GM20000 (cell line): ENCODE results near the gene CFAP100.

ENCODE experiments used
- DNase-seq: peaks from one replicate; pipeline ENCODE4 v3.0.0; 2012; ENCODE audit warnings: low spot score
- TF ChIP-seq, protein P1 (sequence below): IDR thresholded peaks from 2 replicates; pipeline ENCODE4 v1.5.1; 2012; ENCODE audit warnings: mild to moderate bottlenecking, control low read depth; ENCODE audit errors: extremely low read depth, missing control alignments

CFAP100 gene

DNA sequence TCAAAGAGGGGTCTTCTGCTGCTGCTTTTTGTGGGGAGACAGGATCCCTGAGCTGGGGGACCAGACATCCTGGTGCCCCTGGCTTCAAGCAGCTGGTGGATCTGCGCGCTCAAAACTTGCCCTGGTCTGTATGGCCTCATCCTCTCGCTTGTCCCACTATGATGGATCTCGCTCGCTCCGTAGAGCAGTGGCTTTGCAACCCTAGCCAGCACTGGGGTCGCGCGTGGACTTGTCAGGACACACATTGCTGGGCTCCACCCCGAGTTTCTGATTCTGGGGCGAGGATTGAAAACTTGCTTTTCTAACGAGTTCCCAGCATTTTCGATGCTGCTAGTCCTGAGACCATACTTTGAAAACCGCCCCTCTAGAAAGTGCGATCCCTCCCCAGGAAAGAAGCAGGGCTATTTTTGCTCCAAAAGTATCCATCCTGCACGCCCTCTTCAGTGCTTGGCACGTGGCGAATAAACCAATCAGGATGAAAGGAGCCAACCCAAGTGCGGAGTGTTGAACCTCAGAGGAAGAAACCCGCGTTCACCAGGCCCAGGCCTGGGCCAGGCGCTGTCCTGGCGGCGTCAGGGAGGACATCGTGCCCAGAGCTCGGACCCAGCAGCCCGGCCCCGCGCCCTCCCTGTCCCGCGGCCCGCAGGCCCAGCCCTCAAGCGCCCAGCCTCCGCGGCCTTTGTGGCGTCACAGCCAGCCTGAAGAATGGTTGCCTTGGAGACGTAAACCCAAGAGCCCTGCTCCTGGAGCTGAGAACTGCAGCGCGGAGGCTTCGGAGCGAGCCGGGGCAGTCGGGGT, at the start of gene CFAP100:
CFAP100 (plus strand) TSS at position 731 of the 798 bp plus-strand sequence. CDS start 1,092 bp downstream, outside the sequence.
- DNase-seq: no peak

DNA sequence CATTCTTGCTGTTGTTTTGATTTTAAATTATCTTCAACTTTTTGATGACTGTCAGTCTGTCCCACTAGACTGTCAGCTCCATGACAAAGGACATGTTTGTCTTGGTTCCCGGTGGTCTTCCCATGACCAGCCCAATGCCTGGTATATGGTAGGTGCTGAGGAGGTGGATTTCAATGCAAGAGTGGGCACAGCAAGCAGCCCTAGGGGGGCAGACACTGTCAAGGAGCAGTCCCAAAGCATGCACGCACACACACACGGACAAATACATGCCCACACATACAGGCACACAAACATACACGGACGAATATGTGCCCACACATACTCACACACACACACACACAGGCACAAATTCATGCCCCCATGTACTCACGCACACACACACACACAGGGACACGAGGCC, 49.5 kb upstream of the CFAP100 start:
- no peak for DNase-seq
- TF ChIP-seq, protein P1, sequence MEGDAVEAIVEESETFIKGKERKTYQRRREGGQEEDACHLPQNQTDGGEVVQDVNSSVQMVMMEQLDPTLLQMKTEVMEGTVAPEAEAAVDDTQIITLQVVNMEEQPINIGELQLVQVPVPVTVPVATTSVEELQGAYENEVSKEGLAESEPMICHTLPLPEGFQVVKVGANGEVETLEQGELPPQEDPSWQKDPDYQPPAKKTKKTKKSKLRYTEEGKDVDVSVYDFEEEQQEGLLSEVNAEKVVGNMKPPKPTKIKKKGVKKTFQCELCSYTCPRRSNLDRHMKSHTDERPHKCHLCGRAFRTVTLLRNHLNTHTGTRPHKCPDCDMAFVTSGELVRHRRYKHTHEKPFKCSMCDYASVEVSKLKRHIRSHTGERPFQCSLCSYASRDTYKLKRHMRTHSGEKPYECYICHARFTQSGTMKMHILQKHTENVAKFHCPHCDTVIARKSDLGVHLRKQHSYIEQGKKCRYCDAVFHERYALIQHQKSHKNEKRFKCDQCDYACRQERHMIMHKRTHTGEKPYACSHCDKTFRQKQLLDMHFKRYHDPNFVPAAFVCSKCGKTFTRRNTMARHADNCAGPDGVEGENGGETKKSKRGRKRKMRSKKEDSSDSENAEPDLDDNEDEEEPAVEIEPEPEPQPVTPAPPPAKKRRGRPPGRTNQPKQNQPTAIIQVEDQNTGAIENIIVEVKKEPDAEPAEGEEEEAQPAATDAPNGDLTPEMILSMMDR: no peak

More for the DNA sequence above, at the start of gene CFAP100:
- TF ChIP-seq, protein P1: no peak

DNA sequence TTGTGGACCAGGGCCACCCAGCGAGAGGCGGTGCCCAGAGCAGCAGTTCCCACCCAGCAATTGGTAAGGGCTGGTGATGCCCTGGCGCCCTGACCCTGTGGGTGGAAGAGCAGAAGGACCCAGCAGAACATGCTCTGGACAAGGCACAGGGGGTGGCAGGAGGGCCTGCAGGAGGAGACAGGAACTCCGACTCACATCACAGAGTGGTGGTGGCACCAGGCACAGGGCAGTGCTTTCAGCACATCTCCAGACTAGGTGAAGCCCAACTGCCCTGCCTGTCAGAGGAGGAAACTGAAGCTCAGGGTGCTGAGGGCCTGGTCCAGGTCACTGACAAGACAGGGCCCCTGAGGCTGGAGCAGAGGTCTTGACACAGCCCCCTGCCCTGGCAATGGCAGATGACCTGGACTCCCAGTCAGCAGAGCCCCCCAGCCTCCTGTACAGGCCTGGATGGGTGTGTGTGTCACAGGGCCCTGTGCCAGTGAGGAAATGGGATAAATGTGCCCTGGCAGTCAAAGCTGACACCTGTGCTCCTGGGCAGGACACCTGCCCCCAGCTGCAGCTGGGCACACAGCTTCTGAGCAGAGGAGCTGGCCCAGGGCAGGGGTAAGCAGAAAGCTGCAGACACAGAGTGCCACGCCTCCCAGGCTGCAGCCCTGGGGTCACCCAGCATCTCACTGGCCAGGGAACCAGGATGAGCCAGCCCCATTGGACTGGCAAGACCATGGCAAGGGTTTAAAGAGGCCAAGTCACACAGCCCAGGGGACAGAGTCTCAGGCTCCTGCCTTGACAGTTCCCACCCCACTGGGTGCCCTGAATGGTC, 48.9 kb upstream of the CFAP100 start:
- DNase-seq: no peak
- TF ChIP-seq, protein P1: no peak

DNA sequence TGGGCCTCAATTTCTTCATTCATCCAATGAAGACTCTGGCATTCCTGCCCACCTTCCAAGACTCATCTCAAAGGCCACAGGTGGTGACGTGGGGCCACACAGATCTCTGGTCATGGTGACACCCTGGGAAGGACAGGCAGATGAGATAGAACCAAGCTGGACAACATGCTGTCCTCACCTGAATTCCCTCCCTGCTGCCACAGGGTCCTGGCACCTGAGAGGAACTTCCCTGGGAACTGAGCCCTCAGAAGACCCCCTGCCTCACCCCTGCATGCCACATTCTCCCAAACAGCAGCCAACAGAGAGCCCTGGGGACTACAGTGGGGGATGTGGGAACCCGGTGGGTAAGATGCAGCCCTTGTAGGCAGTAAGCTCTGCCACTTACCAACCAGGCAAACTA, 48.2 kb upstream of the CFAP100 start:
- DNase-seq: no peak
- TF ChIP-seq, protein P1: no peak

DNA sequence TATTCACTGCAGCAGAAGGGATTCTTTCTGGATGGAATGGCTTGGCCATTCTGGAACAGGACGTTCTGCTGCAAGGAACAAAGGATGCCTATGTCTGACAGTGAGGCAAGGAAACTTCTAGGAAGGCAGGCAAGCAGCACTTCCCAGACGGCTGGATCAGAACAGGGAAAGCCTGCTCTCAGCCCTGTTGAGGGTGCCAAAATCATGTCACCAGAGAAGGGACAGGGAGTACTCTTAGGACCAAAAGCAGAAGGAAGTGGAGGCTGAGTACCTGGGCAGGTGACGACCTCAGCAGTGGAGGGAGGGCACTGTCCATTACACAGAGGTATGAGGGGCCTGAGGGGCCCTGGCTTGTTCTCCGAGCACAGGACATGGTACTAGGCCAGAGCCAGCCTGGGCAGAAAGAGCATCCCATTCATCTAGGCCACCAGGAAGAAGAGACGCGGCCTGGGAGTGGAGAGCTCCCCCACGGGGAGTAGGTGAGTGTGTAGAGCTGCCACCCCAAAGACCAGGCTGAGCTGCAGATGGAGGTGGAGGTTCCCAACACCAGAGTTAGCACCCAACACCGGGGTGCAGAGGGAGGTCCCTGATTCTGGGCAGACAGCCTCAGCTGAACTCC, 47.1 kb upstream of the CFAP100 start:
- TF ChIP-seq, protein P1: no peak
- DNase-seq: no peak

DNA sequence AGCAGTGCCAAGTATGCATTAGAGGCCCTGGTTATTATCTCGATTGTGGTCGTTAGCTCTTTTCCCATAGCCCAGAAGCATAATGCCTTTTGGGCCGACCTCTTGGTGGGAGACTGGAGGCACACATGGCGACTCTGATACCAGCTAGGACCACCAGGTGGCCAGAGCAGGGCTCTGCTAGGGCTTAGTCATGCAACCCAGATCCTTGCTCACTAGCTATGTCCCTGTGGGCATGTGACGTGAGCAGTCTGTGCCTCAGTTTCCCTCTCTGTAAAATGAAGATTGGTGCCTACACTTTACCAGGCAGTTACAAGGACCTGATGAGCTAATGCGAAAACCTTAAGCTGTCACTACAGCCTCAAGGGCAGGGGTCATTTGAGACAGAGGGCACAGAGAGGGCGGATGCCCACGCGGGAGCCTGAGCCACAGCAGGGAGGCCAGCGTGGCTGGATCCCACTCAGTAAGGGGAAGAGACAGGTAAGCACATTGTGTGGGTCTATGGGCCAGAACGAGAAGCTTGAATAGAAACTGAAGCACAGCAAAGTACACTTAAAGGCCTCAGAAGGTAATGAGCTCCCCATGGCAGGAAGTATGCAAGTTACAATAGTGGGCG, 46.3 kb upstream of the CFAP100 start:
- DNase-seq: no peak
- TF ChIP-seq, protein P1: no peak

DNA sequence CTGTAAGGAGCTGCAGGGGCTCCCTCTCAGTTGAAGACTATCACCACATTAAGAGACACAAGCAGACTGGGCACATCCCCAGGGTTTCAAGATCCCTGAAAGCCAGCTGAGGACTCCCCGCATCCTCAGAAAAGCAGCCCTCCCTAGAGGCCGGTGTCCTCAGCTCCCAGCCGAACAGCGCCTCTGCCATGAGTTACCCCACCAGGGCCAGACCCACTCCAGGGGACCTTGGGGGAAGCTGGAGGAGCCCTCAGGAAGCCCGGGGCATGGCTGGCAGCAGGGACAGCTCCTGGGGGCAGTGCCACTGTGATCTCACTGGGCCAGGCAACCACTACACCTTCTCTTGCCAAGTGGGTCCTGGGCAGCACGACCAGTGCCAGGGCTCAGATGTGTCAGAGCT, 45.6 kb upstream of the CFAP100 start:
- DNase-seq: no peak
- TF ChIP-seq, protein P1: no peak
